H7 (cell line): ENCODE data around the gene AP1M1. TPM values are rescaled to one million over a fixed set of nuclear protein-coding genes. Genes with fewer than 3 reads are reported as not detected.

Experiments
- DNase-seq: peaks from one replicate; pipeline ENCODE4 v3.0.0; 2012
- H3K27me3 ChIP-seq: 2 replicates; pipeline ENCODE4 v1.6.0; 2011; ENCODE audit warnings: mild to moderate bottlenecking, low read length; ENCODE audit not compliant: control insufficient read depth, insufficient read depth
- H3K36me3 ChIP-seq: replicated peaks from 2 replicates; pipeline ENCODE4 v1.5.1; 2011; ENCODE audit warnings: low read length; ENCODE audit not compliant: control insufficient read depth, insufficient read depth
- H3K4me3 ChIP-seq: 2 replicates; pipeline ENCODE4 v1.5.1; 2011; ENCODE audit warnings: low read depth, mild to moderate bottlenecking, control low read depth, low read length, moderate library complexity; ENCODE audit not compliant: insufficient read depth
- total RNA-seq: library from RNA; depleted of rRNA; stranded (reverse); fragments of >200 nt; shearing (Covaris generic); gene quantifications from 2 replicates; pipeline ENCODE4 v1.2.3, GENCODE V29; 2014; rRNA removed

AP1M1 gene
- total RNA-seq = 49.3 and 56.3 TPM in 2 replicates

DNA sequence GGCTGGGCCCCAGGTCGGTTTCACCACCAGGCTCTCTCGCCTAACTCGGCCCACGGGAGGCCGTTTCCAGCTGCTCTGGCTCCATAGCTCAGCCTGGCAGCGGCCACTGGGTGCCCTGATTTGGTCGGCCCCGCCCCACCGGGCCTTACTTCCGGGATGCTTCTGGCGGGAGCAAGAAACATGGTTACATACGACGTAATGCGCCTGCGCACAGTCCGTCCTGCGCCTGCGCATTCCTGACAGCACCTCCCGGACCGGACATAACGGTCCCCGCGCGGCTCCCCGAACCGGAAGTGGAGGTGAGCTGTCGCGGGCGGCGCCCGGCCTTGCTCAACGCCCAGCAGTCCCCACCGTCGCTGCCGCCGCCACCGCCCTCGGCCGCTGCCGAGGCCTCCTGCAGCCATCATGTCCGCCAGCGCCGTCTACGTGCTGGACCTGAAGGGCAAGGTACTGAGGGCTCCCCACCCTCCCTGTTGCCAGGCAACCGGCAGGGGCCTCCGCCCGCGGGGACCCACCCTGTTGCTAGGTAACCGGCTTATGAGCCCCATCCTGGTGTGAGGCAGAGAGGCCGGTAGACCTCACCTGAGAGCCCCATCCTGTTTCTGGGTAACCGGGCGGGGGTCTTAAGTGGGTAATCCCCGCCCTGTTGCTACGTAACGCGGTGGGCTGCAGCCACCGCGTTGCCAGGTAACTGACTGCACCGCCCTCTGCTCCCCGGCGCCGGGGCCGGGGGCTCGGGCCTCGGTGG lies at the start of gene AP1M1:
Gene AP1M1, plus strand, starts transcription at position 290 of the 748 bp plus-strand sequence. Its CDS starts 116 bp downstream, at position 406.
- no peaks in the 10 kb centered on the region for H3K36me3 ChIP-seq

GRCh38 chr19:16148443-16149229 lies 49.1 kb upstream of the AP1M1 start:
- H3K27me3 ChIP-seq = no peaks in the 10 kb centered on the region
- DNase-seq = no peak
- no peaks in the 10 kb centered on the region for H3K36me3 ChIP-seq
- no peak overlapping the region for H3K4me3 ChIP-seq

More for the DNA sequence above, at the start of gene AP1M1:
- DNase-seq = peak; percentile 98
- H3K27me3 ChIP-seq = no peaks in the 10 kb centered on the region
- H3K4me3 ChIP-seq = peak within 1 kb of the TSS; percentile 82

GRCh38 chr19:16153582-16154336 lies 44.0 kb upstream of the AP1M1 start:
- Histone ChIP-seq H3K27me3 (no peaks in the 10 kb centered on the region), H3K4me3 (no peak overlapping the region), H3K36me3 (no peaks in the 10 kb centered on the region)
- peak; percentile 49 for DNase-seq

- DNase-seq = peak; percentile 3
- no peak overlapping the region for H3K4me3 ChIP-seq
- no peaks in the 10 kb centered on the region for H3K27me3 ChIP-seq
- no peaks in the 10 kb centered on the region for H3K36me3 ChIP-seq
These were observed 43.2 kb upstream of the AP1M1 start for GRCh38 chr19:16154557-16154956.

GRCh38 chr19:16155128-16155527 lies 42.6 kb upstream of the AP1M1 start:
- no peak for DNase-seq
- H3K27me3 ChIP-seq = no peaks in the 10 kb centered on the region
- no peaks in the 10 kb centered on the region for H3K36me3 ChIP-seq
- no peak overlapping the region for H3K4me3 ChIP-seq

GRCh38 chr19:16156904-16157303 lies 40.8 kb upstream of the AP1M1 start:
- Histone ChIP-seq H3K4me3 (no peak overlapping the region), H3K36me3 (no peaks in the 10 kb centered on the region), H3K27me3 (no peaks in the 10 kb centered on the region)
- DNase-seq = no peak

- no peaks in the 10 kb centered on the region for H3K36me3 ChIP-seq
- DNase-seq = no peak
- H3K4me3 ChIP-seq = no peak overlapping the region
- no peaks in the 10 kb centered on the region for H3K27me3 ChIP-seq
These were observed 40.1 kb upstream of the AP1M1 start for GRCh38 chr19:16157601-16158000.

- no peak overlapping the region for H3K4me3 ChIP-seq
- H3K36me3 ChIP-seq = no peaks in the 10 kb centered on the region
- no peak for DNase-seq
- H3K27me3 ChIP-seq = no peaks in the 10 kb centered on the region
These were observed 38.1 kb upstream of the AP1M1 start for GRCh38 chr19:16159655-16160054.

GRCh38 chr19:16160445-16160942 lies 37.2 kb upstream of the AP1M1 start:
- H3K36me3 ChIP-seq = no peaks in the 10 kb centered on the region
- H3K27me3 ChIP-seq = no peaks in the 10 kb centered on the region
- DNase-seq = no peak
- H3K4me3 ChIP-seq = no peak overlapping the region

- DNase-seq = no peak
- no peak overlapping the region for H3K4me3 ChIP-seq
- no peaks in the 10 kb centered on the region for H3K36me3 ChIP-seq
- no peaks in the 10 kb centered on the region for H3K27me3 ChIP-seq
These were observed 36.7 kb upstream of the AP1M1 start for GRCh38 chr19:16160943-16161560.

- H3K27me3 ChIP-seq = no peaks in the 10 kb centered on the region
- no peak for DNase-seq
- H3K36me3 ChIP-seq = no peaks in the 10 kb centered on the region
- no peak overlapping the region for H3K4me3 ChIP-seq
These were observed 35.9 kb upstream of the AP1M1 start for GRCh38 chr19:16161840-16162239.

DNA sequence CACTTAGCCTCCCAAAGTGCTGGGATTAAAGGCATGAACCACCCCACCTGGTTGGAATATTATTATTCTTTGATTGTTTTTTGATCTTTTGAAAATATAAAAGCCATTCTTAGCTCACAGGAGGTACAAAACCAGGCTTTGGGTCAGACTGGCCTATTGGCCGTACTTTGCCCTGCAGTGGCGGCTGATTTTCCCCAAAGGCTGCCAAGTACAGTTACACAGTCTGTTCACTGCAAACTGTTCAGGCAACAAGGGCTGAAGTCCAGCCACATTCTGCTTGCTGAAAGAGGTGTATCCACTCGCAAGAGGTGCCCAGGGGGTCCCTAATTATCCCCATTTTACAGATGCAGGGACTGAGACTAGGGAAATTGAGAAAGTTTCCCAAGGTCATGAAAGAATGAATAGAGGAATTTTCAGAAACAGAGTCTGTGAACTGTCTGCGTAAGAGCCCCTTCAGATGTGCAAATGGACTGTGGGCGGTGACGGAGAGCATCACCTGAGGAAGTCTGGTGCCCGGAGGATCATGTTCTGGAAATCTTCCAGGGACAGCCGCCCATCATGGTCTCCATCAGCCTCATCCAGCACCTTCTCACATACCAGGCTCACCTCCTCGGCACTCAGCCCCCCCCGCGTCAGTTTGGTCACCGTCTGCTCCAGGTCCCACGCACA lies 33.4 kb upstream of the AP1M1 start:
- Histone ChIP-seq H3K4me3 (no peak overlapping the region), H3K36me3 (no peaks in the 10 kb centered on the region)
- DNase-seq = no peak

GRCh38 chr19:16166417-16166816 lies 31.3 kb upstream of the AP1M1 start:
- Histone ChIP-seq H3K27me3 (no peaks in the 10 kb centered on the region), H3K36me3 (no peaks in the 10 kb centered on the region), H3K4me3 (no peak overlapping the region)
- DNase-seq = no peak

More for the DNA sequence above, 33.4 kb upstream of the AP1M1 start:
- H3K27me3 ChIP-seq = no peaks in the 10 kb centered on the region

- no peaks in the 10 kb centered on the region for H3K27me3 ChIP-seq
- DNase-seq = no peak
- H3K4me3 ChIP-seq = no peak overlapping the region
- no peaks in the 10 kb centered on the region for H3K36me3 ChIP-seq
These were observed 30.7 kb upstream of the AP1M1 start for GRCh38 chr19:16167055-16167454.
